IPS-20b (cell line): ENCODE measurements around the gene DOCK4.

Experiments
- H3K27ac ChIP-seq: one replicate; pipeline ENCODE4 v1.5.1; 2013; ENCODE audit warnings: low read length
- H3K27me3 ChIP-seq: 2 replicates; pipeline ENCODE4 v1.6.1; 2013; ENCODE audit warnings: mild to moderate bottlenecking, low read length, inconsistent platforms; ENCODE audit not compliant: insufficient read depth
- H3K36me3 ChIP-seq: 2 replicates; pipeline ENCODE4 v1.6.1; 2013; ENCODE audit warnings: low read depth, mild to moderate bottlenecking, inconsistent platforms, low read length, moderate library complexity; ENCODE audit not compliant: insufficient read depth
- H3K4me1 ChIP-seq: 2 replicates; pipeline ENCODE4 v1.6.1; 2013; ENCODE audit warnings: mild to moderate bottlenecking, control low read depth, inconsistent platforms, low read length, moderate library complexity; ENCODE audit not compliant: insufficient read depth
- H3K4me3 ChIP-seq: 2 replicates; pipeline ENCODE4 v1.5.1; 2013; ENCODE audit warnings: mild to moderate bottlenecking, low read length, inconsistent platforms
- H3K9ac ChIP-seq: 2 replicates; pipeline ENCODE4 v1.6.1; 2013; ENCODE audit warnings: low read depth, mild to moderate bottlenecking, inconsistent platforms, low read length, moderate library complexity
- H3K9me3 ChIP-seq: 2 replicates; pipeline ENCODE4 v1.6.1; 2013; ENCODE audit warnings: mild to moderate bottlenecking, low read depth, low read length, inconsistent platforms; ENCODE audit not compliant: insufficient read depth

The DOCK4 gene

GRCh38 chr7:111982133-111982532 lies 224.1 kb downstream of the DOCK4 start:
- Histone ChIP-seq H3K9ac (no peak overlapping the region), H3K27me3 (no peaks in the 10 kb centered on the region), H3K27ac (no peak overlapping the region), H3K36me3 (peaks cover 26% of the 10 kb centered on the region; the same call in 1 of the 2 replicates), H3K4me1 (no peaks in the 10 kb centered on the region), H3K9me3 (no peaks in the 10 kb centered on the region), H3K4me3 (no peak overlapping the region)

DNA sequence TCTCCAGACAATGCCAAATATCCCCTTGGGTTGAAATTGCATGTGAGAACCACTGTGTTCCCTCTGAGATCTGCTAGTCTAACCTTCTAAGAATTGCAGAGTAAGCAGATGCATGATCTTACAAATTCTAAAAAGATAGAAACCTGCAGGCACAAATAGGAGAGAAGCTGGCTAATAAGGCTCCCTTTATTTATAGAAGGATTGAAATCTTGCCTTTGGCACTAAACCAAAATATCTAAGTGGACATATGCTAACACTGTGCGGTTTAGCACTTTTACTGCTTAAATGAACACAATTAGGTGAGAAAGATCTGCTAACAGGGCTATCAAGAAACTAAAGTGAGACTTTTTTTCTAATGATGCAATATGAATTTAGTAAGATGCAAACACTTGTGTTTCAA lies 225.5 kb downstream of the DOCK4 start:
- Histone ChIP-seq H3K9ac (no peak overlapping the region), H3K4me1 (no peaks in the 10 kb centered on the region), H3K36me3 (peaks cover 24% of the 10 kb centered on the region)

GRCh38 chr7:111975346-111975745 lies 230.9 kb downstream of the DOCK4 start:
- no peak overlapping the region for H3K9ac ChIP-seq
- H3K4me1 ChIP-seq: no peaks in the 10 kb centered on the region
- H3K27me3 ChIP-seq: no peaks in the 10 kb centered on the region
- no peaks in the 10 kb centered on the region for H3K9me3 ChIP-seq
- H3K4me3 ChIP-seq: no peak overlapping the region
- H3K36me3 ChIP-seq: peaks cover 8% of the 10 kb centered on the region
- no peak overlapping the region for H3K27ac ChIP-seq

More for the DNA sequence above, 225.5 kb downstream of the DOCK4 start:
- H3K27ac ChIP-seq: no peak overlapping the region
- no peak overlapping the region for H3K4me3 ChIP-seq
- no peaks in the 10 kb centered on the region for H3K9me3 ChIP-seq
- H3K27me3 ChIP-seq: no peaks in the 10 kb centered on the region

DNA sequence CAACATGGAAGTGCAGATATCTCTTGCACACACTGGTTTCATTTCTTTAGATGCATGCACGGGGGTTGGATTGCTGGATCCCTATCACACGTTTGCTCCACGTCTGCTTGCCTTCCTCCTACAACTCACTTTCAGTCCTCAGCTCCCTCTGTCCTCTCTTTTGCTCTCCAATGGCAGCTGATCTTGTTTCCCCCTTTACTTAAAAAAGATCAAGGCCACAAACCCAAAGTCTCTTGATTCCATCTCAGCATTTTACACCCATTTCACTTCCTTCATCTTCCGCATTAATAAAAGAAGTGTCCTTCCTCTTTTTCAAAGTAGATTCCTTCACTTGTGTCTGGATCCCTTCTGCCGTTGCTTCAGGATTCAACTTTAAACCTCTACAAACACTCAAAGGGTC lies 245.2 kb downstream of the DOCK4 start:
- H3K36me3 ChIP-seq: no peaks in the 10 kb centered on the region
- H3K27ac ChIP-seq: no peak overlapping the region
- peaks cover 13% of the 10 kb centered on the region; the same call in 1 of the 2 replicates for H3K4me1 ChIP-seq
- no peak overlapping the region for H3K4me3 ChIP-seq
- no peaks in the 10 kb centered on the region for H3K9me3 ChIP-seq
- H3K27me3 ChIP-seq: no peaks in the 10 kb centered on the region
- no peak overlapping the region for H3K9ac ChIP-seq

DNA sequence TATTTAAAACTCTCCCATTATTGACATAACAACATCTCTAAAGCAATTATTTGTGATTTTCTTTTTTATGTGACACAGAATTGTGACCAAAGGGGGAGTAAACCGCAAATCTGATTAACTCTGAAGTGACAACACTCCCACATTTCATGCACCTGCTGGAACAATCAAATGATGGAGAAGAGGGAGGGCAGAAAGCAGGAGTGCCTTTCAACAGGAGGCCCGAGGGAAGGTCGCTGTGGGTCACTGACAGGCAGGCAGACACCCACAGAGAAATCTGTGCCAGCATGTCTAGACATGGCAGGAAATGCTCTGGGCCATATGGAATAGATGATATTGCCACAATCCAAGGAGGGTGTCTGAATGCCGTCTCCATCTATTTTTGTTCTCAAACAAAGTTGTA lies 247.3 kb downstream of the DOCK4 start:
- H3K36me3 ChIP-seq: no peaks in the 10 kb centered on the region
- H3K27ac ChIP-seq: no peak overlapping the region
- H3K4me1 ChIP-seq: peaks cover 13% of the 10 kb centered on the region; the same call in 1 of the 2 replicates
- no peaks in the 10 kb centered on the region for H3K9me3 ChIP-seq
- no peak overlapping the region for H3K4me3 ChIP-seq
- H3K9ac ChIP-seq: no peak overlapping the region
- H3K27me3 ChIP-seq: no peaks in the 10 kb centered on the region

DNA sequence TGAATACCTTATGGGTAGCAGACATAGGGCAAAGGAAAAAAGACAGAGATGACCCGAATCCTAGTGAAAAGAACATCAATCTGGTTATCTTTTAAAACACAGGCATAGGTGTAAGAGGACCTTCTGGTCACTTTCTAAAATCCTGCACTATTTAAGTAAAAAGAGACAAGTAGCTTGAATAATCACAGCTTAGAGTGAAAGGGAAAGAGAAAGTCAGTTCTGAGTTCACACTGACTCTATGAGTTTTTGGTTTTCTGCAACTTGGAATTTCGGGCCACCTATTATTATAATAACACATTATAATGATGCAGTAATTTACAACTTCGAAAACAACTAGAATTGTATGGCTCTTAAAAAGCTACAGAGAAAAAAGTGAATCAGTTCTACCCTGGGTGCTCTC lies 247.8 kb downstream of the DOCK4 start:
- peaks cover 13% of the 10 kb centered on the region; the same call in 1 of the 2 replicates for H3K4me1 ChIP-seq
- H3K9ac ChIP-seq: no peak overlapping the region

GRCh38 chr7:111955616-111956015 lies 250.6 kb downstream of the DOCK4 start:
- no peaks in the 10 kb centered on the region for H3K27me3 ChIP-seq
- no peaks in the 10 kb centered on the region for H3K36me3 ChIP-seq
- no peak overlapping the region for H3K9ac ChIP-seq
- peaks cover 16% of the 10 kb centered on the region; the same call in 1 of the 2 replicates for H3K4me1 ChIP-seq
- H3K27ac ChIP-seq: no peak overlapping the region
- H3K9me3 ChIP-seq: no peaks in the 10 kb centered on the region
- H3K4me3 ChIP-seq: no peak overlapping the region

More for the DNA sequence above, 247.8 kb downstream of the DOCK4 start:
- H3K27ac ChIP-seq: no peak overlapping the region
- no peaks in the 10 kb centered on the region for H3K36me3 ChIP-seq
- no peak overlapping the region for H3K4me3 ChIP-seq
- no peaks in the 10 kb centered on the region for H3K9me3 ChIP-seq
- no peaks in the 10 kb centered on the region for H3K27me3 ChIP-seq

- Histone ChIP-seq H3K9ac (no peak overlapping the region), H3K4me1 (peaks cover 16% of the 10 kb centered on the region; the same call in 1 of the 2 replicates), H3K36me3 (no peaks in the 10 kb centered on the region), H3K27me3 (no peaks in the 10 kb centered on the region), H3K27ac (no peak overlapping the region), H3K9me3 (no peaks in the 10 kb centered on the region), H3K4me3 (no peak overlapping the region)
Measured at GRCh38 chr7:111954474-111955381, 251.5 kb downstream of the DOCK4 start.

DNA sequence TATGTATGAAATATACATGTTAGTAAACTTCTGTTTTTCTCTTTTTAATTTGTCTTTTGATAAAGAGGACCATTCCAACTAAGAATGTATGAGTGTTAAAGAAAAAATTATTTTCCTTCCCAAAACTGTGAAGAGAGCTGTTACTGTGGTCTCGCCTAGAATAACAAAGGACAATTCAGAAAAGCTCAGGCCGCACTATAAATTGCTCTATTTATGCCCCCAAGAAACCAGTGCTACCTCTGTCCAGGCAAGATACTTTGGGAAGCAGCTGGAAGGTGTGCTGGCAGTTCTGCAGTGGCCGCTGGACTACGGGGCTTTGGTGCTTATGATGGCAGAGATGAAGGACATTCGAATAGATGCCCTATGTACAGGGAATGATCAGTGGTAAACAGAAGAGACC lies 252.1 kb downstream of the DOCK4 start:
- Histone ChIP-seq H3K4me1 (peaks cover 16% of the 10 kb centered on the region; the same call in 1 of the 2 replicates), H3K36me3 (no peaks in the 10 kb centered on the region), H3K27ac (no peak overlapping the region), H3K4me3 (no peak overlapping the region), H3K9ac (no peak overlapping the region), H3K9me3 (no peaks in the 10 kb centered on the region), H3K27me3 (no peaks in the 10 kb centered on the region)

- no peaks in the 10 kb centered on the region for H3K9me3 ChIP-seq
- H3K27ac ChIP-seq: no peak overlapping the region
- peaks cover 13% of the 10 kb centered on the region; the same call in 1 of the 2 replicates for H3K4me1 ChIP-seq
- H3K36me3 ChIP-seq: no peaks in the 10 kb centered on the region
- H3K4me3 ChIP-seq: no peak overlapping the region
- no peaks in the 10 kb centered on the region for H3K27me3 ChIP-seq
- no peak overlapping the region for H3K9ac ChIP-seq
Measured at GRCh38 chr7:111953611-111954010, 252.6 kb downstream of the DOCK4 start.

DNA sequence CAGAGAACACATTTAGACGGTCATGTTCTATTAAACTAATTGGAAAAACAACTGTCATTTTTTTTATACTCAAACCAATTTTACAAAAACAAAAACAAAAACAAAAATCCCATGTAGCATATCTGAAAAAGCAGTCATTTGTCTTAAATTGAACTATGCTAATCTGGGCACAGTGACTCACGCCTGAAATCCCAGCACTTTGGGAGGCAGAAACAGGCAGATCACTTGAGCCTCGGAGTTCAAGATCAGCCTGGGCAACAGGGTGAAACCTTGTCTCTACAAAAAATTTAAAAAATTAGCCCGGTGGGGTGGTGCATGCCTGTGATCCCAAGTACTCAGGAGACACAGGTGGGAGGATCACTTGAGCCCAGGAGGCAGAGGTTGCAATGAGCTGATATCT lies 253.4 kb downstream of the DOCK4 start:
- Histone ChIP-seq H3K27me3 (no peaks in the 10 kb centered on the region), H3K36me3 (no peaks in the 10 kb centered on the region), H3K9ac (no peak overlapping the region), H3K27ac (peak overlapping the region; percentile 23), H3K9me3 (no peaks in the 10 kb centered on the region), H3K4me3 (no peak overlapping the region), H3K4me1 (peaks cover 9% of the 10 kb centered on the region; the same call in 1 of the 2 replicates)

DNA sequence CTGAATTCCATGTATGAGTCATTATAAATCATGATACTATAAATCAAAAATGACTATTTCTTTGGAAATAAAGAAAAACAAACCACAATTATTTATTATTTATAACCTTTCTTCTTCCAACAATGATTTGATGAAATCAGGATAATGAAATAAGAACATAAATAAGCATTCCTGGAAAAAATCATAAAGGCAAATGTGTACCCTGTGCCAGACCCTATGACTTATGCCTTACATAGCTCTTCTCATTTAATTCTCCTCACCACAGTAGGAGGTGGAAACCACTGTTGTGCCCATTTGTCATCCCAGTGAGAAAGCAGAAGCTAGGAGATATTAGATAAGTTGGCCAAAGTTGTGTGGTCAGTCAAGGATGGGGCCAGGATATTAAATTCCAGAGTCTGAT lies 255.1 kb downstream of the DOCK4 start:
- H3K27ac ChIP-seq: no peak overlapping the region
- peaks cover 5% of the 10 kb centered on the region; the same call in 1 of the 2 replicates for H3K4me1 ChIP-seq
- H3K36me3 ChIP-seq: no peaks in the 10 kb centered on the region
- no peak overlapping the region for H3K9ac ChIP-seq
- no peaks in the 10 kb centered on the region for H3K27me3 ChIP-seq
- no peak overlapping the region for H3K4me3 ChIP-seq
- H3K9me3 ChIP-seq: no peaks in the 10 kb centered on the region
